HG02678 (cell line): ENCODE results near the gene CFAP20.
"Not testable (repeated sequence)": the region's sequence is repeated elsewhere in the genome, so short reads cannot be mapped to it uniquely, and the experiment has no call there.

ENCODE experiments used
- ATAC-seq: cut with Tn5 transposase; IDR thresholded peaks from one replicate; pipeline ENCODE4 v1.9.1; 2021; ENCODE audit warnings: mild to moderate bottlenecking, moderate library complexity; ENCODE audit not compliant: unreplicated experiment

Gene CFAP20

GRCh38 chr16:58098207-58099096 lies 30.7 kb downstream of the CFAP20 start:
- no peak for ATAC-seq

- no peak for ATAC-seq
Observed at GRCh38 chr16:58096249-58096648, 32.9 kb downstream of the CFAP20 start.

- not testable (repeated sequence) for ATAC-seq
Observed at GRCh38 chr16:58095575-58095960, 33.6 kb downstream of the CFAP20 start.

GRCh38 chr16:58094791-58095574 lies 34.2 kb downstream of the CFAP20 start:
- no peak for ATAC-seq

- ATAC-seq = no peak
Observed at GRCh38 chr16:58094026-58094425, 35.2 kb downstream of the CFAP20 start.

- not testable (repeated sequence) for ATAC-seq
Observed at GRCh38 chr16:58090396-58090795, 38.8 kb downstream of the CFAP20 start.

- no peak for ATAC-seq
Observed at GRCh38 chr16:58088091-58088490, 41.1 kb downstream of the CFAP20 start.

GRCh38 chr16:58087209-58087913 lies 41.8 kb downstream of the CFAP20 start:
- ATAC-seq = no peak

GRCh38 chr16:58086381-58087208 lies 42.6 kb downstream of the CFAP20 start:
- no peak for ATAC-seq

- ATAC-seq = no peak
Observed at GRCh38 chr16:58085584-58086251, 43.5 kb downstream of the CFAP20 start.

- ATAC-seq = no peak
Observed at GRCh38 chr16:58085171-58085570, 44.0 kb downstream of the CFAP20 start.

- ATAC-seq = no peak
Observed at GRCh38 chr16:58084635-58085034, 44.5 kb downstream of the CFAP20 start.

GRCh38 chr16:58082381-58082780 lies 46.8 kb downstream of the CFAP20 start:
- ATAC-seq = no peak

- ATAC-seq = not testable (repeated sequence)
Observed at GRCh38 chr16:58080657-58081056, 48.5 kb downstream of the CFAP20 start.

GRCh38 chr16:58077796-58078195 lies 51.4 kb downstream of the CFAP20 start:
- ATAC-seq = no peak

GRCh38 chr16:58076514-58076913 lies 52.7 kb downstream of the CFAP20 start:
- no peak for ATAC-seq

- ATAC-seq = no peak
Observed at GRCh38 chr16:58074657-58075056, 54.5 kb downstream of the CFAP20 start.

GRCh38 chr16:58073086-58073485 lies 56.1 kb downstream of the CFAP20 start:
- not testable (repeated sequence) for ATAC-seq

- not testable (repeated sequence) for ATAC-seq
Observed at GRCh38 chr16:58072134-58072533, 57.0 kb downstream of the CFAP20 start.

- ATAC-seq = no peak
Observed at GRCh38 chr16:58070585-58070984, 58.6 kb downstream of the CFAP20 start.
